ENCODE measurements around the gene PLEKHA3.
"Not testable (repeated sequence)": the region's sequence is repeated elsewhere in the genome, so short reads cannot be mapped to it uniquely, and the experiment has no call there.

PLEKHA3 gene

GRCh38 chr2:178480227-178481181, at the start of gene PLEKHA3:
TSS of gene PLEKHA3 (plus strand) at chr2:178480457. CDS start at chr2:178480870, 413 bp downstream.
- Mint-ChIP-seq H3K27me3 (no peaks in the 10 kb centered on the region), H3K27ac (peak within 1 kb of the TSS; percentile 96), H3K36me3 (peaks cover 2% of the 10 kb centered on the region), H3K4me3 (peak within 1 kb of the TSS; percentile 98), H3K9me3 (ENCODE audit: low read depth) (no peaks in the 10 kb centered on the region), H3K4me1 (ENCODE audit: low read depth) (peaks cover 64% of the 10 kb centered on the region)

GRCh38 chr2:178436662-178437061, 43.6 kb upstream of the PLEKHA3 start:
- Mint-ChIP-seq H3K36me3 (peaks cover 8% of the 10 kb centered on the region), H3K27me3 (no peaks in the 10 kb centered on the region), H3K9me3 (ENCODE audit: low read depth) (no peaks in the 10 kb centered on the region)

GRCh38 chr2:178441426-178441825, 38.8 kb upstream of the PLEKHA3 start:
- Mint-ChIP-seq H3K4me1 (ENCODE audit: low read depth) (peaks cover 9% of the 10 kb centered on the region), H3K4me3 (no peak overlapping the region), H3K9me3 (ENCODE audit: low read depth) (no peaks in the 10 kb centered on the region), H3K36me3 (peaks cover 16% of the 10 kb centered on the region), H3K27me3 (no peaks in the 10 kb centered on the region), H3K27ac (no peak overlapping the region)

More at GRCh38 chr2:178436662-178437061, 43.6 kb upstream of the PLEKHA3 start:
- Mint-ChIP-seq H3K27ac (no peak overlapping the region), H3K4me1 (ENCODE audit: low read depth) (no peaks in the 10 kb centered on the region), H3K4me3 (no peak overlapping the region)

- Mint-ChIP-seq H3K36me3 (peaks cover 13% of the 10 kb centered on the region), H3K4me3 (peak overlapping the region; percentile 90), H3K4me1 (ENCODE audit: low read depth) (peaks cover 40% of the 10 kb centered on the region), H3K9me3 (ENCODE audit: low read depth) (no peaks in the 10 kb centered on the region), H3K27me3 (no peaks in the 10 kb centered on the region), H3K27ac (peak overlapping the region; percentile 95)
Measured at GRCh38 chr2:178448968-178449661, 31.1 kb upstream of the PLEKHA3 start.

- Mint-ChIP-seq H3K4me3 (peak overlapping the region; percentile 90), H3K9me3 (ENCODE audit: low read depth) (no peaks in the 10 kb centered on the region), H3K4me1 (ENCODE audit: low read depth) (peaks cover 40% of the 10 kb centered on the region), H3K27me3 (no peaks in the 10 kb centered on the region), H3K36me3 (peaks cover 13% of the 10 kb centered on the region), H3K27ac (peak overlapping the region; percentile 95)
Measured at GRCh38 chr2:178449700-178450523, 30.3 kb upstream of the PLEKHA3 start.

GRCh38 chr2:178450524-178450773, 29.8 kb upstream of the PLEKHA3 start:
- Mint-ChIP-seq H3K36me3 (peaks cover 9% of the 10 kb centered on the region), H3K4me1 (ENCODE audit: low read depth) (peaks cover 34% of the 10 kb centered on the region), H3K27me3 (no peaks in the 10 kb centered on the region), H3K4me3 (peak overlapping the region; percentile 90), H3K27ac (peak overlapping the region; percentile 95), H3K9me3 (ENCODE audit: low read depth) (no peaks in the 10 kb centered on the region)

- Mint-ChIP-seq H3K27ac (peak within 1 kb of the TSS; percentile 95), H3K36me3 (peaks cover 9% of the 10 kb centered on the region)
Measured at GRCh38 chr2:178450774-178451525, 29.3 kb upstream of the PLEKHA3 start, which contains the start of the genes PJVK and PRKRA. TSS of gene PJVK (plus strand) at chr2:178451378. CDS start at chr2:178453410, 2,032 bp downstream. TSS of gene PRKRA (minus strand) at chr2:178451175. CDS start at chr2:178451030, 145 bp downstream.

GRCh38 chr2:178452334-178452733, 27.9 kb upstream of the PLEKHA3 start:
- Mint-ChIP-seq H3K36me3 (peaks cover 7% of the 10 kb centered on the region), H3K4me1 (ENCODE audit: low read depth) (peaks cover 30% of the 10 kb centered on the region), H3K9me3 (ENCODE audit: low read depth) (no peaks in the 10 kb centered on the region)

More at GRCh38 chr2:178450774-178451525, 29.3 kb upstream of the PLEKHA3 start, which contains the start of the genes PJVK and PRKRA:
- no peaks in the 10 kb centered on the region for H3K27me3 Mint-ChIP-seq
- no peaks in the 10 kb centered on the region for H3K9me3 Mint-ChIP-seq (ENCODE audit: low read depth)
- H3K4me3 Mint-ChIP-seq, result peak within 1 kb of the TSS; percentile 92
- H3K4me1 Mint-ChIP-seq (ENCODE audit: low read depth), result peaks cover 33% of the 10 kb centered on the region

GRCh38 chr2:178452870-178453269, 27.4 kb upstream of the PLEKHA3 start:
- Mint-ChIP-seq H3K9me3 (ENCODE audit: low read depth) (no peaks in the 10 kb centered on the region), H3K27ac (no peak overlapping the region)

More at GRCh38 chr2:178452334-178452733, 27.9 kb upstream of the PLEKHA3 start:
- Mint-ChIP-seq H3K4me3 (peak overlapping the region; percentile 92), H3K27ac (no peak overlapping the region), H3K27me3 (no peaks in the 10 kb centered on the region)

GRCh38 chr2:178455947-178456346, 24.3 kb upstream of the PLEKHA3 start:
- Mint-ChIP-seq H3K27me3 (no peaks in the 10 kb centered on the region), H3K36me3 (no peaks in the 10 kb centered on the region), H3K27ac (no peak overlapping the region), H3K9me3 (ENCODE audit: low read depth) (no peaks in the 10 kb centered on the region), H3K4me1 (ENCODE audit: low read depth) (peaks cover 5% of the 10 kb centered on the region), H3K4me3 (no peak overlapping the region)

More at GRCh38 chr2:178452870-178453269, 27.4 kb upstream of the PLEKHA3 start:
- H3K27me3 Mint-ChIP-seq, result no peaks in the 10 kb centered on the region
- H3K4me3 Mint-ChIP-seq, result no peak overlapping the region
- peaks cover 7% of the 10 kb centered on the region for H3K36me3 Mint-ChIP-seq
- peaks cover 28% of the 10 kb centered on the region for H3K4me1 Mint-ChIP-seq (ENCODE audit: low read depth)

- no peaks in the 10 kb centered on the region for H3K36me3 Mint-ChIP-seq
- H3K9me3 Mint-ChIP-seq (ENCODE audit: low read depth), result no peaks in the 10 kb centered on the region
- H3K4me3 Mint-ChIP-seq, result no peak overlapping the region
- H3K27me3 Mint-ChIP-seq, result no peaks in the 10 kb centered on the region
- H3K4me1 Mint-ChIP-seq (ENCODE audit: low read depth), result peaks cover under 1% of the 10 kb centered on the region
- no peak overlapping the region for H3K27ac Mint-ChIP-seq
Measured at GRCh38 chr2:178457390-178457886, 22.8 kb upstream of the PLEKHA3 start.

- H3K36me3 Mint-ChIP-seq, result peaks cover 7% of the 10 kb centered on the region
- no peaks in the 10 kb centered on the region for H3K9me3 Mint-ChIP-seq (ENCODE audit: low read depth)
- H3K27ac Mint-ChIP-seq, result no peak overlapping the region
- H3K27me3 Mint-ChIP-seq, result no peaks in the 10 kb centered on the region
- H3K4me1 Mint-ChIP-seq (ENCODE audit: low read depth), result no peaks in the 10 kb centered on the region
- H3K4me3 Mint-ChIP-seq, result no peak overlapping the region
Measured at GRCh38 chr2:178469219-178469849, 10.9 kb upstream of the PLEKHA3 start.

GRCh38 chr2:178471313-178471712, 8.9 kb upstream of the PLEKHA3 start:
- H3K27me3 Mint-ChIP-seq; H3K27ac Mint-ChIP-seq; H3K4me1 Mint-ChIP-seq (ENCODE audit: low read depth); H3K9me3 Mint-ChIP-seq (ENCODE audit: low read depth); H3K36me3 Mint-ChIP-seq; H3K4me3 Mint-ChIP-seq: not testable (repeated sequence)

Data from activated naive CD8-positive, alpha-beta T cell (primary cell).